ENCODE results near the gene TRAPPC5. TPM values are rescaled to one million over a fixed set of nuclear protein-coding genes. Genes with fewer than 3 reads are reported as not detected.

TRAPPC5 gene
- total RNA-seq, 1 donor from 2014 or later = 50.4 TPM

DNA sequence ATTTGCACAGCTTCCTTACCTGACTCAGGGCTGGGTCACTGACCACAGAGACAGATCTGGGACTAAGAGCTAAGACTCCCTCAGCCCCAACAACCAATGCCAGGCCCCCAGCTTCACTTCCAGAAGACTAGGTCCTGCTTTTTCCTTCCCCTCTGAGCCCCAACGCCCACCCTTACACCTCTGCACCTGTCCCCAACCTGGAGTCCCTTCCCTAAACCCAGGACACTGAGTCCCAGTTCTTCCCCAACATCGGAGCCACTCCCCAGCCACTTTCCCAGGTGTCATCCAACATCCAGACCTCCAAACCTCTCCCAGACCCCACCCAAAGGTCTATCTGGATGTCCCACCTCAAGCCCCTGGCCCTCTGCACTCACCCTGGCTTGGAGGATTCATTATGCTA lies 18.4 kb downstream of the TRAPPC5 start:
- no peak for DNase-seq (ENCODE audit: low read depth)

DNA sequence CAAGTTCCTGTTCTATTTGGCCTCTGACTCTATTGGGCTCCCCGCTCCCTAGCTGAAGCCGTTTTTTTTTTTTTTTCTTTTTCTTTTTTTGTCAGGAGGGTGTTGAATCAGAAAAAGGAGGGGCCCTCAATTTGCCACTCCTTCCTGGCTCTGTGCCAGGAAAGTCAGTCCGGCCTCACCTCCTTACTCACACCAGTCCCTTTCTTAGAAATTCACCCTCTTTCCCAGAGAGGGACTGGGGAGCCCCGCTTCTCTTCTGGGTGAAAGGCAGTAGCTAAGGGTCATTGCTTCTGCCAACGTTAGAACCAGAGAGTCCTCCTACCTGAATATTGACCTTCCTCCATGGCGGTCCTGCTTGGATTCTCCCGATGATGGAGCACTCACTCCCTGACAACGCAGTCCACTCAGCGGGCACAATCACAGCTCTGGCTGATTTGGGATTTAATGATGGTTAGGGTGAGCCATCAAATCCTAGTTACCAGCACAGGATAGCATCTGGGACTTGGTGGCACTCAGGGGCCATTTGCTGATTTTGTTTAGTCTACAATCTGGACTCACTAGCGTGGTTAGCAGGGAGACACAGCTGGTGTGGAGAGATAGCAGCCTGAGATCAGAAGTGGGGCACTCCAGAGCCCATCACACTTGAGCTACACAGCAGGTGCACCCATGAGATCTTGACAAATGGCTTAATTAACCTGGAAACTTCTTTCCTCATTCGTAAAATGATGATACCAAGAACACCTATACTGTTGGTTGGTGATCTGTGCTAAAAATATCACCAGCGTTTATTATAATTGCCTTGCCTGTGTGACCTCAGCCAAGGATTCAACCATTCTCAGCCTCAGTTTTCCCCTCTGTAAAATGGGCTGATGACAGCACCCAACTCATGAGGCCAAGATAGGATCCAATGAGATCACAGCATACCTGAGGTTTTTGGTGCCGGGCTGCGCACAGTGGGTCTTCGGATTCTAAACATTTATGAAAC lies 19.1 kb downstream of the TRAPPC5 start:
- DNase-seq (ENCODE audit: low read depth) = peak; percentile 3

DNA sequence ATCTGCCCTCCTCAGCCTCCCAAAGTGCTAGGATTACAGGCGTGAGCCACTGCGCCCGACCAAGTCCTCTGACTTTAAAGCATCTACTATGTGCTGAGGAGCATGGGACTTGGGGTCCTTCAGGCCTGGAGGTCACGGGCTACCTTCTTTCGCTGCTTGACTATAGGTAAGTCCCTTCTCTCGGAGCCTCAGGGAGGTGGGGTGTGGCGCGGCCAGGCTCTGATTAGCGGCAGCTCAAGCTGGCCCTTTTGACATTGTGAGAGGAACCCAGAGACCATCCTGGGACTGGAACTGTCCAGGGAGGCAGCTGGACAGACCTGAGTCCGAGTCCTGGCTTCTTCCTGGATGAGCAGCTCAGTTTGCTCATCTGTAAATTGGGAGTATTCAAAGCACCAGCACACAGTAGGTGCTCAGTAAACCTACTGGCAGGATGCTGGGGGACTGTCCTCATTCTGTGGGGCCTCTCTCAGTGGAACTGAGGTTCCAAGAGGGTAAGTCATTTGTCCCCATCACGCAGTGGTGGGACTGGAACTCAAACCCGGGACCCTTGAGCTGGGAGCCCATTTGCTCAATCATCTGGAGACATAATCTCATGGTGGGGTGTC lies 20.5 kb downstream of the TRAPPC5 start:
- DNase-seq (ENCODE audit: low read depth) = no peak

DNA sequence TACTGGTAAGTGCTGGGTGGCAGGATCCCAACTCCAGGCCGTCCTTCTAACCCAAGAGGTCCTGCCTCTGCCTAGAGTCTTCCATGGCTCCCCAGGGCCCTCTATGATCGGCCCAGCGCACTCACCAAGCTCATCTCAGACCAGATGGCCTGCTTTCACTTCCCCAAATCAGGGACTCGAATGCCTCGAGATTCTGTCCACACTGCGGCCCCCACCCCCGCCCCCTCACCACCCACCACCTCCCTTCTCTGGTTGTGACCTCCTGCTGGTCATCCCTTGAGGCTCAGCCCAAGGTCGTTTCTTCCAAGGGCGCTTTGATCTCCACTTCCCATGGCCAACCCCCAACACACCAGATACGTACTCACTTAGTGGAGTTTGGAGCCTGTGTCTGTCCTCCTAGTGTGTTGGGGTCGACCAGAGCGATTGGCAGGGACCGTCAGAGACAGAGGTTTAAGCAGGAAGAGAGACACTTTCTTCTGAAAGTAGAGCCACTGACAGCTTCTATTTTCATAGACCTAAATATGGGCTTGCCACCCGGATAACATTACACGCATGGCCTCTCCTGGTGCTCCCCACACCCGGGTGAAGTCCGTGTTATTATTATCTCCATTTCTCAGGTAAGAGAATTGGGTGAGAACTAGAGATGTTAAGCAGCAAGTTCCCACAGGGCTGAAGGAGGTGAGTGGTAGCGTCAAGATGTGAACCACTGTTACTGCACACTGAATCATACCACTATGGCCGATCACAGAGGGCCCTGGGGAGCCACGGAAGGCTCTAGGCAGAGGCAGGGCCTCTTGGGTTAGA lies 21.2 kb downstream of the TRAPPC5 start, which contains the start of gene FCER2:
Gene FCER2, minus strand, starts transcription at position 478 of the 804 bp plus-strand sequence. CDS start 2,371 bp downstream, outside the sequence.
- DNase-seq (ENCODE audit: low read depth) = no peak

DNA sequence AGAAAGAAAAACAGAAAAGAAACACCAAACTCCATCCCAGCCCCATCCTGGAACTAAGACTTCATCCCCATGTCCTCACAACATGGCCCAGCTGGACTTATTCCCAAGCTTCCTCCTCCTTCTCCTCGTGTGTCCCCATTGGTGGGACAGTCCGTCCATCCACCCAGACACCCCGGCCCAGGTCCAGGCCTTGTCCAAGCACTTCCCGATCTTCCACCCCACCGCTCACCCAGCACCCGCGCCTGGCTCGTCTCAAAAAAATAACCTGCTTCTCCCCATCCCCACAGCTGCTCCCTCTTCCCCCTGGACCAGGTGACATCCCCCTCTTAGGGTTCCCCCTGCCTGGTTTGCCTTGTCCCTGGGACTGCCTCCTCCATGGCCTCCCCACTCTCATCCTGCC lies 22.7 kb downstream of the TRAPPC5 start:
- no peak for DNase-seq (ENCODE audit: low read depth)

DNA sequence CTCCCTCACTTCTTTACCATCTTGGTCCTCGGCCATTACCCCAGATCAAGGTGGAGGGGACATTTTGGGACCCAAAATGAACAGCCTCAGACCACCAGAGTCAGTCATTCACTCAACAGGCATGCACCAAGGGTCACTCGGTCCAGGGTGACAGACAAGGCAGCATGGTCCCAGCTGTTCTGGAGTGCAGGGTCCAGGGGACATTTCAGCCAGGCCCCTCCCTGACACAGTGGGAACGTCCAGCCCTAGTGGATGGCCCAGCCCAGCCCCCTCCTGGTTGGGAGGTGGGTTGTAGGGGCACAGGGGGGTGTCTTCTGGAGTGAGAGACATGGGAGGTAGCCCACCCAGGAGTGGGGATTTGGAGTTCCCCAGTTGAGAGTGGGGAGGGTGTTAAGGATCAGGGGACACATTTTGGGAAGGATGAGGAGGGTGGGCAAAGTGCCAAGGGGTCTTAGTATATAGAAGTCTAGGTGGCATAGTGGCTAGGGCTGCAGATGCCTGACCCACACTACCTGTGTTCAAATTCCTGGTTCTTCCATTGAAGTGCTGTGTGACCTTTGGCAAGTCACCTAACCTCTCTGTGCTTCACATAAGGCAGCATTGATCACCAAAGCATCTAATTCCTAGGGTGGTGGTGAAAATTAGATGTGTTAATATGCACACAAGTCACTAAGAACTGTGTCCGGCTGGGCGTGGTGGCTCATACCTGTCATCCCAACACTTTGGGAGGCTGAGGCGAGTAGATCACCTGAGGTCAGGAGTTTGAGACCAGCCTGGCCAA lies 23.8 kb downstream of the TRAPPC5 start:
- no peak for DNase-seq (ENCODE audit: low read depth)

DNA sequence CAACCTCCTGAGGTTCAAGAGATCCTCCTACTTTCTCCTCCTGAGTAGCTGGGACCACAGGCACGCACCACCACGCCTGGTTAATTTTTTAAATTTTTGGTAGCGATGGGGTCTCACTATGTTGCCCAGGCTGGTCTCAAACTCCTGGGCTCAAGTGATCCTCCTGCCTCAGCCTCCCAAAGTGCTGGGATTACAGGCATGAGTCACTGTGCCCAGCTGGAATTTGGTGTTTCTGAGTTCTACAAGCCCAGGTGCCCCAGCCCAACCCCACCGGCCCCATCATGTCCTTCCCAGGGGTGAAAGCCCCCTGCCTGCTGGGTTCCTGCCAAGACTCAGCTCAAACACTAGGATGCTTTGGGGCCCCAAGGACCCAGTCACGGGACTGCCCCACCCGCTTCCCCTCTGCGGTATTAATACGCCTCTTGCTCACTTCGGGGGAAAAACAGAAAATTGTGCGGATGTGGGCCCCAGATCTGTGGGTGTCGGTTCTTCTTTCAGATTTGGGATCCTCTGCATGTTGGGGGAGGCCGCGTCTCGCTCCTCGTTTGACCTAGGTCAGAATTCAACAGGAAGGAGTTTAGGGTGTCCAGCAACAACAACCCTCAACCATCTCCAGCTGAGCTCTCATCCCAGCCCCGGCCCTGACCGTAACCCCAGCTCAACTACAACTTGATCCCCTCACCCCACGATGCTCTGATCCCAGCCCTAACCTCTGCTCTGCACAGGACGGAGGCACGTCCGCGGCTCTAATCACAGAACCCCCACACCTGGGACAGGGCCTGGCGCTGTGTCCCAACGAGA lies 25.0 kb downstream of the TRAPPC5 start:
- DNase-seq (ENCODE audit: low read depth) = no peak

DNA sequence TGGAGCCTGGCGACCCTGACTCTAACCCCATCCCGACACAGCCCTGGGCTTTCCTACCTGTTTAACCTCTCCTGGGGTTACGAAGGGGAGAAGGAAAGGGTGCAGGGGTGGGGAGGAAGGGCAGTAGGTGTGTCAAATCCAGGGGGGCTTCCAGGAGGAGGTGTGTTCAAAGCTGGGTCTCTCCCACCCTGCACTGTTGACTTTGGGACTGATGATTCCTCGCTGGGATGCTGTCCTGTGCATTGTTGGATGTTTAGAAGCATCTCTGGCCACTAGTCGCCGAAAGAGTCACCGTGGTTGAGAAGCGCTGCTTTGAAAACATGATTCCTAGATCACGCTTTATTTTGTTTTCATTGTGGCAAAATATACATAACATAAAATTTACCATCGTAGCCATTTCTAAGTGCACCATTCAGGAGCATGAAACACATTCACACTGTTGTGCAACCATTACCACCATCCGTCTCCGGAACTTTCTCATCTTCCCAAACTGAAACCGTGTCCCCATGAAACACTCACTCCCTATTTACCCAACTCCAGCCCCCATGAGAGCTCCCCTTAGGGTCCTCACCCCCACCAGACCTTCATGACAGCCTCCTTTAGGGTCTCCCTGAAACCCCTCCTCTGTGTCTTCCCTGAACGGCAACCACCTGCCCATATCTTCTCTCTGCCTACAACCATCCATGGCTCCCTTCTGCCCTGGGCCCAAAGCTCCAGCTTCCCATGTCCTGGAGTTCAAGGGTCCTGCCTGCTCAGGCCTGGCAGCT lies 25.7 kb downstream of the TRAPPC5 start:
- no peak for DNase-seq (ENCODE audit: low read depth)

DNA sequence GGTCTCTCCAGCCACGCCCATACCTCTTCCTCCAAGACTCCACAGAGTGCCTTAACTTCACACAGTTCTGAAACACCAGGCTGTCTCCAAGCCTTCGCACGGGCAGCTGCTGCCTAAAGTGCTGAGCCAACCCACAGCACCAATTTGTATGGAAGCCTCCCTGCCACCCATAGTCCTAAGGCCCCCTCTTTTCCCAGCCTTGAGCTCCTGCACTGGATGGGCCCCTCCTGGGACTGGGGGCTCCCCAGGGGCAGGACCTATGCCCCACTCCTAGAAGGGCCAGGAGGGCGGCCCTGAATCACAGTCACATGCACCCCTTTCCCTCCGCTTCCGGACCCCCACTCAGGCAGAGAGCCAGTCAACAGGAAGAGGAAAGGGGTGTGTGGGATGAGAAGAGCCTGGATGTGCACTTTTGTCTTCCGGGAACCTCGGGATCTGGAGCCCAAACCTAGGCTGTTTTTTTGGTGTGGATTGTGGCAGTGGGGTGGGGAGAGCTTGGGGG lies 26.4 kb downstream of the TRAPPC5 start:
- no peak for DNase-seq (ENCODE audit: low read depth)

DNA sequence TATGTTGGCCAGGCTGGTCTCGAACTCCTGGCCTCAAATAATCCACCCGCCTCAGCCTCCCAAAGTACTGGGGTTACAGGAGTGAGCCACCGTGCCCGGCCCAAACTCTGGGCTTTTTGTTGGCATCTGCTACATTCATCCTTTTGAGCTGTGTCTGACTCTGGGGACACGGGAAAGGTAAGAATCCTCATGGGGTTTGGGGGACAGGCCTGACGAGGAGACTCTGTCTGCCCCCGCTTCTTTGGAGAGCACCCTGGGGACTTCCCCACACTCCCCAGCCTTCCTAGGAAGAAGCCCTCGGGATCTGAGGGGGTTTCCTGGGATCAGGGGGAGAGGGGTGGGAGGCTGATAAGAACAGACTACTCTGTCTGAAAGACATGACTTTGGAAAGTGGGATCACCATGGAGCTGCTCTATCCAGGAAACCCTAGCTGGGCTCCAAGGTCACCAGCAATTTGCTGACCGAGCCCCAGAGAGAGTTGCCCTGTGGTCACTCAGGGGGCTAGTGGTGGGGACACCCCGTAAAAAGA lies 29.4 kb downstream of the TRAPPC5 start:
- DNase-seq (ENCODE audit: low read depth) = no peak

DNA sequence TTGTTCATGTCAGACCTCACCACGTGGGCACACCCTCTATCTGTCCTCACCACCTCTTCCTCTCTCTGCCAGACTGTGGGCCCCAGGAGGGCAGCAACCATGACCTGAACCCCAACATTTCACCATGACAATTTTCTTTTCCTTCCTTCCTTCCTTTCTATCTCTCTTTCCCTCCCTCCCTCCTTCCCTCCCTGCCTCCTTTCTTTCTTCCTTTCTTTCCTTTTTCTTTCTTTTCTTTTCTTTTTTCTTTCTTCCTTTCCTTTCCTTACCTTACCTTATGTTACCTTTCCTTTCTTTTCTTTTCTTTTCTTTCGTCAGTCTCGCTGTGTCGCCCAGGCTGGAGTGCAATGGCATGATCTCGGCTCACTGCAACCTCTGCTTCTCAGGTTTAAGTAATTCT lies 30.0 kb downstream of the TRAPPC5 start:
- DNase-seq (ENCODE audit: low read depth) = no peak

DNA sequence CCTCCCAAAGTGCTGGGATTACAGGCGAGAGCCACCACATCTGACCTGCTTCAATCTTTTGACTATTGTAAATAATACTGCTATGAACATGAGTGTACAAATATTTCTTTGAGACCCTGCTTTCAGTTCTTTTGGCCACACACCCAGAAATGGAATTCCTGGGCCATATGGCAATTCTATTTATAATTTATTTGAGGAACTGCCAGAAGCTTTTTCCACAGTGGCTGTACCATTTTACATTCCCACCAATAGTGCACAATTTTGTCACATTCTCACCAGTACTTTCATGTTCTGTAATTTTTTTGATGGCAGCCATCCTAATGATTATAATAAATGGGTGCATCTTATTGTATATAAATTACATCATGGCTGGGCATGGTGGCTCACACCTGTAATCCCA lies 35.0 kb downstream of the TRAPPC5 start:
- DNase-seq (ENCODE audit: low read depth) = no peak

DNA sequence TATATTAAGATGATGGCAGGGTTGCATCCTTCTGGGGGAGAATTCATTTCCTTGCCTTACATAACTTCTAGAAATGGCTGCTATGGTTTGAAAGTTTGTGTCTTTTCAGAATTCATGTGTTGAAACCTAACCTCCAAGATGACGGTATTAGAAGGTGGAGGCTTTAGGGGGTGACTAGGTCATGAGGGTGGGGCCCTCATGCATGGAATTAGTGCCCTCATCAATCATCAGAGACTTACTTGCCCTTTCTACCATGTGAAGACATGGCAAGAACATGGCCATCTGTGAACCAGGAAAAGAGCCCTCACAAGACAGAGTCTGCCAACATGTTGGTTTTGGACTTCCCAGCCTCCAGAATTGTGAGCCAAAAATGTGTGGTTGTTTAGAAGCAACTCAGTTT lies 36.1 kb downstream of the TRAPPC5 start:
- DNase-seq (ENCODE audit: low read depth) = no peak

DNA sequence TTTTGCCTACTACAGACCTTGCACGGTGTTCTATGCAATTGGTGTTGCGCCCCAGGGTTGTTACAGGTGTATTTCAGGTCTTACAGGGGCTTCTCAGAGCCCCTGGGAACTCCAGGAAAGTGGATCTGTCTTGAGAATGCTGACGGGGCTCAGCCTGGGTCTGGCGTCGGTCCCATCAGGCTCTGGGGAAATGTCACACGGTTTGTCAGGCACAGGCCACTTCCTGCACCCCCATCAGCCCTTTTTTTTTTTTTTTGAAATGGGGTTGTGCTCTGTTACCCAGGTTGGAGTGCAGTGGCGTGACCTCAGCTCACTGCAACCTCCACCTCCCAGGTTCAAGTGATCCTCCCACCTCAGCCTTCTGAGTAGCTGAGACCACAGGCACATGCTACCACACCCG lies 38.0 kb downstream of the TRAPPC5 start:
- no peak for DNase-seq (ENCODE audit: low read depth)

DNA sequence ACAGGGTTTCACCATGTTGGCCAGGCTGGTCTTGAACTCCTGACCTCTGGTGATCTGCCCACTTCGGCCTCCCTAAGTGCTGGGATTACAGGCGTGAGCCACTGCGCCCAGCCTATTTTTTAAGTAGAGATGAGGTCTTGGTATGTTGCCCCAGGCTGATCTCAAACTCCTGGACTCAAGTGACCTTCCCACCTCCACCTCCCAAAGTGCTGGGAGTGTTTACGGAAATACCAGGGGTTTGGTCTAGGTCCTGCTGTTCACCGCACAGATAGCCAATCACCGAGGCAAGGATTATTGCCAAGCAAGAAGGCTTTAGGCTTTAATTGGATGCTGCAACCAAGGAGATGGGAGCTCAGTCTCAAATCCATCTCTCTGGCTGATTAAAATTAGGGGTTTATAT lies 39.7 kb downstream of the TRAPPC5 start:
- no peak for DNase-seq (ENCODE audit: low read depth)

DNA sequence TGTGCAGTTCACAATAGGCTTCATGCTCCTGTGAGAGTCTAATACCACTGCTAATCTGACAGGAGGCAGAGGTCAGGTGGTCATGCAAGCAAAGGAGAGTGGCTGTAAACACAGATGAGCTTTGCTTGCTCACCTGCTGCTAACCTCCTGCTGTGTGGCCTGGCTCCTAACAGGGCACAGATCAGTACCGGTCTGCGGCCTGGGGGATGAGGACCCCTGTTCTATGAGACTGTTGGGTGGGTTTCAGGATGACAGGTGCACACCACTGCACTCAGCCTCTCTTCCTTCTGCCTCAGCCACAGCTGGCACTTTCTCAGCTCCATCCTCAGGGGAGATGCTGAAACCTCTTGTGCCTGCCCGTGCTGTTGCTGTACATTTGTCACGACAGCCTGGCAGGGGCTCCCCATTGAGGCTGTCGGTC lies 41.6 kb downstream of the TRAPPC5 start:
- DNase-seq (ENCODE audit: low read depth) = no peak

DNA sequence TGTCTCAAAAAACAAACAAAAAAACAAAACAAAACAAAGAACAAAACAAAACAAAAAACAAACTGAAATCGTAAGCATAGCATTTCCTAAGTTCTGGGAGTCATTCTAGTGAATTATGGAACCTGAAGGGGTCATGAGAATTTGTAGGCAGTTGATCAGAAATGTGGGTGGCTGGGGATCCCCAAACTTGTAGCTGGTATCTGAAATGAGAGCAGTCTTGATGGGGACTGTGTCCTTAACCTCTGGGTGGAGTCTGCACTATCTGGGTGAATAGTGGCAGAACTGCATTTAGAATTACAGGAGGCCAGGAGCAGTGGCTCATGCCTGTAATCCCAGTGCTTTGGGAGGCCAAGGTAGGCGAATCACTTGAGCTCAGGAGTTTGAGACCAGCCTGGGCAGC lies 45.2 kb downstream of the TRAPPC5 start:
- no peak for DNase-seq (ENCODE audit: low read depth)

DNA sequence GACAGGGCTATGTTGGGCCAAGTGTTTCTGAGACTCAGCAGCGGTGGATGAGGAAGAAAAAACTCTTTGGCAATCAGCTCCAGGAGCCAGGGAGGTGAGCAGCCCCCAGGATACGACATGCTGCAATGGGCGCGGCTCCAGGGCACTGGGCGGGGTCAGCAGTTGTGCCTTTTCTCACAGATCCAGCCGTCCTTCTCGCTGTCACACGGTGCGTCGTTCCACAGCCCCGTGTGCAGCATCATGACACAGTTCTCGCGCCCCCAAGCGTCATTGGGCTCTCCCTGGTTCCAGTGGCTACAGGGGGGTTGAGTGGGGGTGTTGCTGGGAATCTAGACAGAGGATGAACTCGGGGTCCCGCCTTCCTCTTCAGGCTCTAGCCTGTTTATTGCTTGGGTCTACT lies 48.6 kb downstream of the TRAPPC5 start:
- no peak for DNase-seq (ENCODE audit: low read depth)

DNA sequence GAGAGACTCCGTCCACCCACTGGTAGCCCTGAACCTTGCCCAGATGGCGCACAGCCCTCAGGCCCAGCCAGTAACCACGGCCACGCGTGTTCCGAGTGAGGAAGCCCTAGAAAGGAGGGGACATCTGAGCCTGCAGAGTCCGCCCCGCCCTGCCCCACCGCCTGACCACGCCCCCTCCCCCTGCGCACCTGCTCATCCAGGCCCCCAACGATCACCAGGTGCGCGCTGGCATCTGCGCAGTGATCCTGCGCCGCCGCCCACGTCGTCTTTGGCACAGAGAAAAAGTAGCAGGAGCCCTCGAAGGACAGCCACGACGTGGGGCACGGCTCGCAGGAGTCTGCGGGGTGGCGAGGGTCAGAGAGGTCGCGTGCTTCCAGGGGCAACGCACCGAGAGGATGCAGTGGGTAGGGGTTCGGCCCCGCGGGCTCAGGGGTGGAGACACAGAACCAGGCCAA lies 49.2 kb downstream of the TRAPPC5 start:
- DNase-seq (ENCODE audit: low read depth) = no peak
